HL-60 (cell line): ENCODE measurements around the gene LAMTOR3.

Experiments used
- POLR2AphosphoS5 ChIP-seq: IDR thresholded peaks from 2 replicates; pipeline ENCODE4 v1.6.1; 2012; ENCODE audit warnings: low read depth
- TF ChIP-seq, protein P1 (sequence below): IDR thresholded peaks from one replicate; pipeline ENCODE4 v1.5.1; 2011; ENCODE audit warnings: low read length, control low read depth, inconsistent platforms; ENCODE audit not compliant: insufficient read depth

DNA sequence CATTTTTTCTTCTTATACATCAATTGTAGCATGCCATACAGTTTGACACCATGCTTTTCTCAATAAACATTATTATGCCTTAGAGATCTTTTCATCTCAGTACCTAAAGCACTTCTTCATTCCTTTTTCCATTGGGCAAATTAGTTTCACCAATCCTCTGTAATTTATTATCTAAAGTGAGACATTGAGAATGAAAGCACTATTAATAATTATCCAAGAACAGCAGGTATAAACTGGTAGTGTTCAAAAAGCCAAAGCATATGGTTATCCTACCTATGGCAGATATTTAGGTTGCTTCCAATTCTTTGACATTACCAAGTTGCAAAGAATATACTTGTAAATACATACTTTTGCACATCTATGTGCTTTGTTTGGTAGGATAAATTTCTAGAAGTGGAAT lies 15.6 kb downstream of the LAMTOR3 start:
- TF ChIP-seq, protein P1, sequence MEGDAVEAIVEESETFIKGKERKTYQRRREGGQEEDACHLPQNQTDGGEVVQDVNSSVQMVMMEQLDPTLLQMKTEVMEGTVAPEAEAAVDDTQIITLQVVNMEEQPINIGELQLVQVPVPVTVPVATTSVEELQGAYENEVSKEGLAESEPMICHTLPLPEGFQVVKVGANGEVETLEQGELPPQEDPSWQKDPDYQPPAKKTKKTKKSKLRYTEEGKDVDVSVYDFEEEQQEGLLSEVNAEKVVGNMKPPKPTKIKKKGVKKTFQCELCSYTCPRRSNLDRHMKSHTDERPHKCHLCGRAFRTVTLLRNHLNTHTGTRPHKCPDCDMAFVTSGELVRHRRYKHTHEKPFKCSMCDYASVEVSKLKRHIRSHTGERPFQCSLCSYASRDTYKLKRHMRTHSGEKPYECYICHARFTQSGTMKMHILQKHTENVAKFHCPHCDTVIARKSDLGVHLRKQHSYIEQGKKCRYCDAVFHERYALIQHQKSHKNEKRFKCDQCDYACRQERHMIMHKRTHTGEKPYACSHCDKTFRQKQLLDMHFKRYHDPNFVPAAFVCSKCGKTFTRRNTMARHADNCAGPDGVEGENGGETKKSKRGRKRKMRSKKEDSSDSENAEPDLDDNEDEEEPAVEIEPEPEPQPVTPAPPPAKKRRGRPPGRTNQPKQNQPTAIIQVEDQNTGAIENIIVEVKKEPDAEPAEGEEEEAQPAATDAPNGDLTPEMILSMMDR: no peak
- TF ChIP-seq POLR2AphosphoS5: no peak
